ENCODE measurements around the gene TAGLN2. TPM values are rescaled to one million over a fixed set of nuclear protein-coding genes. Genes with fewer than 3 reads are reported as not detected.

Gene TAGLN2
- total RNA-seq, 1 experiment from 2014 or later, result 387 TPM

DNA sequence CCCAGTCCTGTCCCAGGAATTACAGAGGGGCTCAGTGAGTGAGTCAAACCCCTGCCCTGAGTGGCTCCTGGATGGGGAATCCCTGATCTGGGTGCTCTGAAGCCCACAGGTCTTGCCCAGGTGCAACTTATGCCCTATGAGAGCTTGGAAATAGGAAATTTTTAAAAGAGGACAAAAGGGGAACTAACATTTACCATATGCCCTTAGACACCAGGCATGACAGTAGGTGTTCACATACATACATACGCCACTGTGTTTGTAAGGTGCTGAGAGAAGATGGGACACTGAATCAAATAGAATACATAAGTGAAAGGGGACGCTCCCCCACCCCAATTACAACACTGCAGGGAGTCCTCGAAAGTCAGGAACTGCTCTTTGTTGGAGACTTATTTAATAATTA is 26.8 kb downstream of the TAGLN2 start:
- H3K36me3 ChIP-seq (replicated peaks; ENCODE audit: control insufficient read depth, insufficient read depth, low read length), result no peaks in the 10 kb centered on the region
- H3K4me3 ChIP-seq (ENCODE audit: insufficient read depth, low read depth, low read length), result no peak overlapping the region
- H3K27me3 ChIP-seq (ENCODE audit: control insufficient read depth, insufficient read depth, low read length), result peaks cover 10% of the 10 kb centered on the region
- no peak for DNase-seq

DNA sequence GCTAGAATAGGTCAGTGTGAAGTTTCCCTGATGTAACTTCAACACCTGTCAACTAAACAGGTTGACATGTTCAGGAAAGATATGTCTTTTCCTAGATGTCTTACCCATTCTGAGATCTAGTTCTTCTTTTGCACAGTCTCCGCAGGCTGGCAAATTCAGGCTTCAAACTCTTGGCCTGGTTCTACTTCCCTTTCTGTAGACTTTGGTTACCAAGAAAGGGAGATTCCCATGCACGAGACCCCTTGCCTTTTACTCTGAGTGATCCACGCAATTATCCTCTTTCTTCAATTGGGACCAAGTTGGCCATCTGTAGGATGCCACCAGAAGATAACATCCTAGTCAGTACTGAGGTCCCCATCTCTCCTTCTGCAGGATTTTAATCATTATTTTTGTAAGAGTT is 27.3 kb downstream of the TAGLN2 start:
- no peak for DNase-seq

DNA sequence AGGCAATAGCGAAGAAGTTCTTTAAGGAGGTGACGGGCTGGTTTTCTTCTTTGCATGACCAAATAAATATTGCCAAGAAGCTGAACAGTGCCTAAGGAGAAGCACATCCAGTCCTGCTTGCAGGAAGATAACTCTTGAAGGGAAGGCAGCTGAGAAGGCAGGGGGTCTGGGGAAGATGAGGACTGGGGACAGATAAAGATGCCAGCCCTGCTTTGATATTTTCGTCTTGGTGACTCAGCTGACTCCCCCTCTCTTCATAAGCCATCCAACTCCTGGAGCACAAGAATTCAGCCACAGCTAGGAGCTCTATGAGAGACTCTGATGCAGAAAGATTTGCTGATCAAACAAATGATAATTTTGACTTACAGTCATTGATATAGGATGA is 28.8 kb downstream of the TAGLN2 start:
- Histone ChIP-seq H3K4me3 (ENCODE audit: insufficient read depth, low read depth, low read length) (no peak overlapping the region), H3K36me3 (replicated peaks; ENCODE audit: control insufficient read depth, insufficient read depth, low read length) (no peaks in the 10 kb centered on the region), H3K27me3 (ENCODE audit: control insufficient read depth, insufficient read depth, low read length) (peaks cover 10% of the 10 kb centered on the region)
- DNase-seq, result no peak

More for the DNA sequence above, 27.3 kb downstream of the TAGLN2 start:
- Histone ChIP-seq H3K27me3 (ENCODE audit: control insufficient read depth, insufficient read depth, low read length) (peaks cover 10% of the 10 kb centered on the region), H3K4me3 (ENCODE audit: insufficient read depth, low read depth, low read length) (no peak overlapping the region), H3K36me3 (replicated peaks; ENCODE audit: control insufficient read depth, insufficient read depth, low read length) (no peaks in the 10 kb centered on the region)

DNA sequence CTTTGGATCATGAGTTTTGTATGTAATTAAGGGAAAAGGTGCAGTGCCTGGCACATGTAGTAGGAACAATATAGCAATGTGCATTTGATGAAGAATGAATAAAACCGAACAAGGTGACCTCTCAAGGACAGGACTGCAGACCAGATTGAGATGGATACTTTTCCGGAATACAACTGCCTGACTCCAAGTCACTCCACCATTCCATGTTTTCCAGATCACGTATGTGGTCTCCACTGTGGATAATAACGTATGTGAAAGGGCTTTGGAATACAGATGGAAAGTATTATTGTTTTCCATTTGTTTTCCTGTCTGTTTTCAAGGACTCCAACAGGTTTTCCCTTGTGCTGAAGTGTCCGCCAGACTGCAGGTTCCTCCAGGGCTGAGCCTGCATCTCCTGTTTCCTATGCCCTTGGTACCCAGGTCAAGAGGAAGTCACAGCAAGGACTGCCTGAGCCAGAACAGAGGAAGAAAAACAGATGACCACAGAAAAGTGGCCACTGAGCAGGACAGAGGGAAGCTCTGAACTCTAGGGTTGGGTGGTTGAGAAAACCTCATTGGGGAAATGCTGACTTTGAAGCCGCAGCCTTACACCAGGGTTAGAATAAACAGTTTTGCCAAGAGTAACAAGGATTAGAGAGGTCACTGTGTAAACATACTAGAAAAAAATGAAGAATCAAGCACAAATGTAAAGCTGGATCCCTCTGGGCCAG is 29.3 kb downstream of the TAGLN2 start:
- Histone ChIP-seq H3K4me3 (ENCODE audit: insufficient read depth, low read depth, low read length) (no peak overlapping the region), H3K27me3 (ENCODE audit: control insufficient read depth, insufficient read depth, low read length) (peaks cover 8% of the 10 kb centered on the region), H3K36me3 (replicated peaks; ENCODE audit: control insufficient read depth, insufficient read depth, low read length) (no peaks in the 10 kb centered on the region)
- DNase-seq, result no peak

DNA sequence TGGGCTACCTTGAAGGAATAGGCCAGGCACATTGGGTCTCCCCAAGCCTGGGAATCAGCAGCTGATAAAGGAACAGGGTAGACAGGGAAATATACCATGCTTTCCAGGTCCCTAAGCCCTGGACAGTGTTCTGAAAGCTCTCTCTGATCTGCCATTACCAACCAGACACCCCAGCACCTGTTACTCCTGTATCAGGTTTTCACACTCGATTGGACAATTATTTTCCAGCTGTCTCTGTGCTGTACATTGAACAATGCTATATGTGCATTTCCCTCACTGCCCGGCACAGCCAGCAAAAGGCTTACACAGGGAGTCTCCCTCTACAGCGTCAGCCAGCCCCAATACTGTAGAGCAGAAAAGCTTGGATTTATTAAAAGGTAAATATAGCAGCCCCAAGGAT is 30.0 kb downstream of the TAGLN2 start:
- H3K27me3 ChIP-seq (ENCODE audit: control insufficient read depth, insufficient read depth, low read length), result peaks cover 2% of the 10 kb centered on the region; the same call in 1 of the 2 replicates
- H3K36me3 ChIP-seq (replicated peaks; ENCODE audit: control insufficient read depth, insufficient read depth, low read length), result no peaks in the 10 kb centered on the region
- no peak for DNase-seq
- H3K4me3 ChIP-seq (ENCODE audit: insufficient read depth, low read depth, low read length), result no peak overlapping the region

DNA sequence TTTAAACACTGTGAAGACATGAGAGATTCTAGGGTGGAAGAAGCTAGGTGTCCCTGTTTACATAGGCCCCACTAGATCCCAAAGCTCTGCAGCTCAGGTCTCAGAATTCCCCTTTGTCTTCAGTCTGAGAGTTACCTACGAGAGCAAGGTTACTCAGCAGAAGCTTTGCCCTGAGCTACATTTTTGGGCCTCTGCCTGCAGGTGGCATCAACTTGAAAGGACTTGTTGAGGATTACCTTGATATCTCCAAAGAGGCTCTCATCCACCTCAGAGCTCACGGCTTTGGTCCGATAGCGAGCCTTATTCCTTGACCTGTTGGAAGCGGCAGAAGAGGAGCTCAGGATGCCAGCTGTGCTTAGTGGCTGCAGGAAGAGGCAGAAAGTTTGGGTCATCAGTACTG is 32.4 kb downstream of the TAGLN2 start:
- no peak overlapping the region for H3K4me3 ChIP-seq (ENCODE audit: insufficient read depth, low read depth, low read length)
- H3K36me3 ChIP-seq (replicated peaks; ENCODE audit: control insufficient read depth, insufficient read depth, low read length), result no peaks in the 10 kb centered on the region
- DNase-seq, result no peak
- H3K27me3 ChIP-seq (ENCODE audit: control insufficient read depth, insufficient read depth, low read length), result no peaks in the 10 kb centered on the region; the same call in 1 of the 2 replicates

DNA sequence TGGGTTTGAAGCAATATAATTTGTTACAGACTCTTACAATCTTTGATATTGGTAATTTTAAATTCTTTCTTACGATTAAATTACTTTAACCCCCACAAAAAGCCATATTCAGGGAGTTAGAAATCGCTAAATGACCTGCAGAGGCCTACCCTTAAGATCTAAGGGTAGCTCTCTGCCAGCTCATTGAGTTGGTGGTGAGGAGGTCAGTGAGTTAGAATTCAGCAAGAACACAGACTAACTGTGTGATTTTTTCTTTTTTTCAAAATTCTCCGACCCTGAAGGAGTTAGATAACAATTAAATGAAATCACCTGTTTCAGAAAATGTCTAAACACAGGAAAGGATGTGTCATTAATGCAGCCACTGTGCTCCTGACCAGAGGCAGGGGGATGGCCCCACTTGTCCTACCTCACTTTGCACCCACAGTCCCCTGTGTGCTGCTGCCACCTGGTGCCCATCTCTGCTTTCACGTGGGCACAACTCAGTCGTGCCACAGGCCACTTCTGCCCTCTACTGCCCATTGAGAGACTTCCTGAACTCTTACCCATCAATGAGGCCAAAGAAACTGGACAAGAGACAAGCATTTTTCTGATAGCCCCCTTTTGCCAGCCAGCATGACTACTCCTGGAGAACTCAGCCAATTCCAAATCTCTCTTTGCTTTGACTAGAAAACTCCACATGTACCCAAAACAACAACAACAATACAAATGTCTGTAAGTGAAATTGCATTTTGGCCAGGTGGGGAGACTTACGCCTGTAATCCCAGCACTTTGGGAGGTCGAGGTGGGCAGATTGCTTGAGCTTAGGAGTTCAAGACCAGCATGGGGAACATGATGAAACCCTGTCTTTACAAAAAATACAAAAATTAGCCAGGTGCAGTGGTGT is 33.8 kb downstream of the TAGLN2 start:
- peak; percentile 80 for DNase-seq
- Histone ChIP-seq H3K36me3 (replicated peaks; ENCODE audit: control insufficient read depth, insufficient read depth, low read length) (no peaks in the 10 kb centered on the region), H3K4me3 (ENCODE audit: insufficient read depth, low read depth, low read length) (no peak overlapping the region), H3K27me3 (ENCODE audit: control insufficient read depth, insufficient read depth, low read length) (no peaks in the 10 kb centered on the region; the same call in 1 of the 2 replicates)

DNA sequence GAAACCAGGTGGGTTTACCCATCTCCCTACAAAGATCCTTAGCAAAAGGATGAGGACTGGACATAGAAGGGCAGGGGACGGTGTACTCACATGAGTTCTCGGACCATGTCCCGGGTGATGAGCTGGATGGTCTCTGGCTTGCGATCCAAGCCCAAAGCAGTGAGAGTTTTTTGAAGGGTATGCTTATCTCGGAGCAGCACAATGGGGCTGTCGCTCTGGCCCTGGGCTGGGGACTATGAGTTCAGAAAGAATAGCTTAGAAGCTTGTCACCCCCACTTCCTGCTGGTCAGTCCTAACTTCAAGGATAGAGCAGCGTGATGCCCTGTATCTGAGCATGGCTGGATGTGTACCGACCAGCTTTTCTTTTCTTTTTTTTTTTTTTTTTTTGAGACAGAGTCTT is 34.9 kb downstream of the TAGLN2 start:
- Histone ChIP-seq H3K27me3 (ENCODE audit: control insufficient read depth, insufficient read depth, low read length) (no peaks in the 10 kb centered on the region; the same call in 1 of the 2 replicates), H3K36me3 (replicated peaks; ENCODE audit: control insufficient read depth, insufficient read depth, low read length) (no peaks in the 10 kb centered on the region), H3K4me3 (ENCODE audit: insufficient read depth, low read depth, low read length) (no peak overlapping the region)
- DNase-seq, result no peak

DNA sequence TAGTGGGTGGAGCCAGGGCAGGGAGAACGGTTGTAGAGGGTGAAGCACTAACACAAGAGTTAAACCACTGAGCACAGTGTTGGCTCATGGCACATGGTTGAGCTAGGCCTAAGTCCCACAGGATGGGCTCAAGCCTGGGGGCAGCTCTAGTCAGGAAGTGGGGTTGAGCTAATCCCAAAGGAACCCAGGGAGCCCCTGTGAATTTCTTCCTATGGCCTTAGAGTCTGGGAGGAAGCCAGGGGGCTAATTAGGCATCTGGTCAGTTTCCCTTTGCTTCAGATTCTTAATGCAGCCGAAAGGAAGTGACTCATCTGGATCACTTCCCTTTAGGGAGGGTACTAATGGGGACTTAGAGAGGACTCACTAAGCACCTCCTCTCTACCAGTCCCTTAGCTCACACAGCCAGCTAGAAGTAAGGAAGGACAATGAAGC is 35.5 kb downstream of the TAGLN2 start:
- DNase-seq, result no peak
- Histone ChIP-seq H3K4me3 (ENCODE audit: insufficient read depth, low read depth, low read length) (no peak overlapping the region), H3K27me3 (ENCODE audit: control insufficient read depth, insufficient read depth, low read length) (no peaks in the 10 kb centered on the region; the same call in 1 of the 2 replicates), H3K36me3 (replicated peaks; ENCODE audit: control insufficient read depth, insufficient read depth, low read length) (no peaks in the 10 kb centered on the region)

DNA sequence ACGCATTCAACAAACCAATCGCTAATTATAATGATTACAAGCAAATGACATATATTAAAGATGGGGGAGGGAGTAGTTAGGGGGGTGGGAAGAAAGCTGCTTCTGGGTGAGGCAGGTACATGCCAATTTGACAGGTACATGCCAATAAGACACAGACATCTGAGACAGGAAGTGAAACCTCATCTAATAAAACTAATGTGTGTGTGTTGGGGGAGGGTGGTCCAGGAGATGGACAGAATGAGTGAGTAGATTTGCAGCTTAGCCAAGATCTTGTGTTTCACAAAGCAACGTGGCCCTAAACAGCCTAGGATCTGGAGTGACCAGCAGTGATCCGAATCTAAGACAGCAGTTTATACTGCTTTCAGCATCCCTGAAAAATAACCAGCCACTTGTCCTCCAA is 36.1 kb downstream of the TAGLN2 start:
- no peaks in the 10 kb centered on the region for H3K36me3 ChIP-seq (replicated peaks; ENCODE audit: control insufficient read depth, insufficient read depth, low read length)
- no peak overlapping the region for H3K4me3 ChIP-seq (ENCODE audit: insufficient read depth, low read depth, low read length)
- DNase-seq, result no peak
- H3K27me3 ChIP-seq (ENCODE audit: control insufficient read depth, insufficient read depth, low read length), result no peaks in the 10 kb centered on the region

DNA sequence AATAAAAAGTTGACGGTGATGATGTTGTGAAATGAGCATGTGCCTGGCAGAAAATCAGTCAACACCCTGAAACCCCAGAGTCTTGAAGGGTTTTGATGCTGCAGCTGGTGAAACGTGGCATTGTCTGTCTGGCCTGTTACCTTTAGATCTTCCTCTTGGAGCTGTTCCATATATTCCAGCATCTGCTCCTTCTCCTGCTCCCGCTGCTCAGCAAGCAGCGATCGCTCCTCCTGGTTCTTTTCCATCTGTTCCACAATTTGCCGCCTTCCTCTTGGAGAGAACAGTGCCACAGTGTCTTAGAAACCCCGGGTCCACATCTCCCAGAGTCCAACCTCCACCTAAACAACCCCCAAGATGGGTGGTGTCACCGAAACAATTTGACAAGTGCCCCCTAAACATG is 41.0 kb downstream of the TAGLN2 start:
- Histone ChIP-seq H3K36me3 (replicated peaks; ENCODE audit: control insufficient read depth, insufficient read depth, low read length) (no peaks in the 10 kb centered on the region), H3K27me3 (ENCODE audit: control insufficient read depth, insufficient read depth, low read length) (no peaks in the 10 kb centered on the region), H3K4me3 (ENCODE audit: insufficient read depth, low read depth, low read length) (no peak overlapping the region)
- DNase-seq, result no peak

DNA sequence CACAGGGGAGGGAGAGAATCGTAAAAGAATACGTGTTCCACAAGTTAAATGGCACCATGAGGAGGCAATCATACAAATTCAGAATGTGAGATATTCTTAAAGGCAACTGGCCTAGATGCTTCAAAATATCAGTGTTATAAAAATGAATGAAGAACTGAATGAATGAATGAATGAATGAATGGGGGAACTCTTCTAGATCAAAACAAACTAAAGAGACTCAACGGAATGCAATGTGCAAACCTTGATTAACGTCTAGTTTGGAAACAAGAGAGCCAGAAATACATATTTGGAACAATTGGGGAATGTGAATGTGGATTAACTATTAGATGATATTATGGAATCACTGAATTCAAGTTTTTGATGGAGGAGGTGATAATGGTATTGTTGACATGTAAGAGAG is 42.2 kb downstream of the TAGLN2 start:
- DNase-seq, result no peak
- Histone ChIP-seq H3K27me3 (ENCODE audit: control insufficient read depth, insufficient read depth, low read length) (no peaks in the 10 kb centered on the region), H3K36me3 (replicated peaks; ENCODE audit: control insufficient read depth, insufficient read depth, low read length) (no peaks in the 10 kb centered on the region), H3K4me3 (ENCODE audit: insufficient read depth, low read depth, low read length) (no peak overlapping the region)

DNA sequence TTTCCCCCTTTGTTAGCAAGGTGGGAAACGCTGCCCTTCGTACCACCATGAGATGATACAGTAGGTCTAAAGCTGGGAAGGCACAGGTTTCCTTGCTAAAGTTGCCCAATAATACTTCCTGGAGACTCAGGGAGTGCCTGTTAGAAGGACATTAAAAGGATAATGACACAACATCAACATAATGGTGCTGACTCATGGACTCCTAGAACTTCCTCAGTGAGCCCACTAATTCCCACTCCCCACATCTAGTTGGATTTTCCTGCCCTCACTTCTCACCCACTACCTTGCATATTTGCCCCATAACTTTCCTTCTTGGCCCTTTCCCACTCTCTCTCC is 42.8 kb downstream of the TAGLN2 start:
- Histone ChIP-seq H3K27me3 (ENCODE audit: control insufficient read depth, insufficient read depth, low read length) (no peaks in the 10 kb centered on the region), H3K4me3 (ENCODE audit: insufficient read depth, low read depth, low read length) (no peak overlapping the region), H3K36me3 (replicated peaks; ENCODE audit: control insufficient read depth, insufficient read depth, low read length) (no peaks in the 10 kb centered on the region)
- DNase-seq, result no peak

DNA sequence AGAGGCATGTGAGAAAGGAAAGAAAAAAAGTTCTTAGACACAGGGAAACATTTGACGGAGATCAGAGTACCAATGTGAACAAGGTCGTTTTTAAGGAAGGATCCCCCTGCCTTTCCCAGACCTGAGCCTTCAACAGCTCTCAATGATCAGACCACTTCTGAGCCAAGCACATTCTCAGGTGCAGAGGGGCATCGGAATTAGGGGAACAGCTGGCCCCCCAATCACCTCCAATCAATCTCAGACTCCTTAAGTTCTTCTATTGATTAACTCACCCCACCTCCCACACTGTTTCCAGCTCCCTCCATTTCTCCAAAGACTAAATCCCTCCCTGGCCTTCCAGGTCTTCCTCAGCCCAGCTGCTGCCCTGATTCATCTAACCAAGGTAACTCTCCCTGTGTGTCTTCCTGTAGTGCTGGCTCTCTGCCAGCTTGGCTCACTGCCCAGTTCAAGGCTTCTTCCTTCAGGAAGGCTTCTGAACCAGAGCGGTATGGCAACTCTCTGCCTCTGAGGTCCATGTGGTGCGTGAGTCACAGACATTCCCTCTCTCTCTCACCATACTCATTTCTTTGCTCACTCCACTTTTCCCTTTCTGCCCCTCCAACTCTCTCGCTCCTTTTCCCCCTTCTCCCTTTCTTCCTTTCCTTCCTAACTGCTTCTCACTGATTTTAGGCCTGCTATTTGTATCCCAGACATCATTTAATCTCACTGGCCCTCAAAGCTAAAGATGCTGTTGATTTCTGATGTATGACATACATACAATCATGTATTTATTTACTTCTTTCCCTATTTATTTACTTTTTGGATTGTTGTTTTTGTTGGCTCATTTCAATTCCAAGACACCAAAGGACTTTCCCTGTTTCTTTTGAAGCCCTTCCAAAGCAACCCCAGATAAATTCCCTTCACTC is 43.4 kb downstream of the TAGLN2 start:
- no peaks in the 10 kb centered on the region for H3K36me3 ChIP-seq (replicated peaks; ENCODE audit: control insufficient read depth, insufficient read depth, low read length)
- no peak overlapping the region for H3K4me3 ChIP-seq (ENCODE audit: insufficient read depth, low read depth, low read length)
- DNase-seq, result no peak
- peaks cover 1% of the 10 kb centered on the region; the same call in 1 of the 2 replicates for H3K27me3 ChIP-seq (ENCODE audit: control insufficient read depth, insufficient read depth, low read length)

Data from H7 (cell line).